Mesothelial cell of epicardium (in vitro differentiated cells): Measurements from ENCODE around the gene GNAZ. TPM values are rescaled to one million over a fixed set of nuclear protein-coding genes. Genes with fewer than 3 reads are reported as not detected.

Experiments
- DNase-seq, 2 experiments: peaks; one replicate each; pipeline ENCODE4 v3.0.0; 2021; ENCODE audit warnings: low spot score in 2 of 2; ENCODE audit not compliant: unreplicated experiment in 2 of 2
- H3K27ac Mint-ChIP-seq: 2 replicates; pipeline ENCODE4 v1.8.0; 2021; ENCODE audit warnings: mixed read lengths
- H3K27me3 Mint-ChIP-seq: 2 replicates; pipeline ENCODE4 v1.8.0; 2021; ENCODE audit warnings: low read depth, mixed read lengths
- H3K36me3 Mint-ChIP-seq: 2 replicates; pipeline ENCODE4 v1.8.0; 2021; ENCODE audit warnings: mixed read lengths
- H3K4me1 Mint-ChIP-seq: 2 replicates; pipeline ENCODE4 v1.8.0; 2021; ENCODE audit warnings: mixed read lengths
- H3K4me3 Mint-ChIP-seq: 2 replicates; pipeline ENCODE4 v1.8.0; 2021; ENCODE audit warnings: mild to moderate bottlenecking, moderate library complexity, mixed read lengths
- H3K9me3 Mint-ChIP-seq: 2 replicates; pipeline ENCODE4 v1.8.0; 2021; ENCODE audit warnings: mixed read lengths
- total RNA-seq: library from RNA; stranded (reverse); gene quantifications from 3 replicates; pipeline ENCODE4 v1.2.1, GENCODE V29; 2021
- TF ChIP-seq, protein P1 (sequence below): fragments of 200-600 bp; sonication (generic); IDR thresholded peaks from one replicate; pipeline ENCODE4 v1.5.0; 2021; ENCODE audit warnings: antibody characterized with exemption; ENCODE audit not compliant: unreplicated experiment

Gene GNAZ
- total RNA-seq, 1 donor from 2014 or later: 6.5 TPM

DNA sequence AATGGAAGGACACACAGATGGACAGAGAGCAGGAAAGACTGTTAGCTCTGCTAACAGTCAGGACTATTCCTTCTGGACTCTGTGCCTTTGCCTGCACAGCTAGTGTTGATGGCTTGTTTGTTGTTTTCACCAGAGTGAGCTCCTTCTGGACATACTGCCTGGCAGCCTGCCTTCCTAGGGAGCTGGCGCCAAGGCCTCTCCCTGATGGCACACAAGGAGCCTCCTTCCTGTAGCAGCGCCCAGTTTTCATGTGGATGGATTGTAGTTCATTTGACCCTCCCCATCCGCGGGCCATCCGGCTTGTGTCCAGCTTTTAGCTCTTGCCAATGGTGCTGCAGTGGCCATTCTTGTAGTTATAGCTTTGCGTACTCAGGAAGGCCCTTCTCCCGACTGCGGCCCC is 93.3 kb downstream of the GNAZ start:
- Mint-ChIP-seq H3K36me3 (no peaks in the 10 kb centered on the region), H3K9me3 (no peaks in the 10 kb centered on the region), H3K27me3 (no peaks in the 10 kb centered on the region), H3K4me3 (no peak overlapping the region), H3K4me1 (no peaks in the 10 kb centered on the region), H3K27ac (no peak overlapping the region)
- TF ChIP-seq, protein P1, sequence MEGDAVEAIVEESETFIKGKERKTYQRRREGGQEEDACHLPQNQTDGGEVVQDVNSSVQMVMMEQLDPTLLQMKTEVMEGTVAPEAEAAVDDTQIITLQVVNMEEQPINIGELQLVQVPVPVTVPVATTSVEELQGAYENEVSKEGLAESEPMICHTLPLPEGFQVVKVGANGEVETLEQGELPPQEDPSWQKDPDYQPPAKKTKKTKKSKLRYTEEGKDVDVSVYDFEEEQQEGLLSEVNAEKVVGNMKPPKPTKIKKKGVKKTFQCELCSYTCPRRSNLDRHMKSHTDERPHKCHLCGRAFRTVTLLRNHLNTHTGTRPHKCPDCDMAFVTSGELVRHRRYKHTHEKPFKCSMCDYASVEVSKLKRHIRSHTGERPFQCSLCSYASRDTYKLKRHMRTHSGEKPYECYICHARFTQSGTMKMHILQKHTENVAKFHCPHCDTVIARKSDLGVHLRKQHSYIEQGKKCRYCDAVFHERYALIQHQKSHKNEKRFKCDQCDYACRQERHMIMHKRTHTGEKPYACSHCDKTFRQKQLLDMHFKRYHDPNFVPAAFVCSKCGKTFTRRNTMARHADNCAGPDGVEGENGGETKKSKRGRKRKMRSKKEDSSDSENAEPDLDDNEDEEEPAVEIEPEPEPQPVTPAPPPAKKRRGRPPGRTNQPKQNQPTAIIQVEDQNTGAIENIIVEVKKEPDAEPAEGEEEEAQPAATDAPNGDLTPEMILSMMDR: no peak
- no peak for DNase-seq

GRCh38 chr22:23164091-23164490 is 93.8 kb downstream of the GNAZ start:
- Mint-ChIP-seq H3K27me3 (no peaks in the 10 kb centered on the region), H3K9me3 (no peaks in the 10 kb centered on the region), H3K4me1 (no peaks in the 10 kb centered on the region), H3K36me3 (no peaks in the 10 kb centered on the region), H3K27ac (no peak overlapping the region), H3K4me3 (no peak overlapping the region)
- no peak for DNase-seq
- TF ChIP-seq, protein P1: no peak

DNA sequence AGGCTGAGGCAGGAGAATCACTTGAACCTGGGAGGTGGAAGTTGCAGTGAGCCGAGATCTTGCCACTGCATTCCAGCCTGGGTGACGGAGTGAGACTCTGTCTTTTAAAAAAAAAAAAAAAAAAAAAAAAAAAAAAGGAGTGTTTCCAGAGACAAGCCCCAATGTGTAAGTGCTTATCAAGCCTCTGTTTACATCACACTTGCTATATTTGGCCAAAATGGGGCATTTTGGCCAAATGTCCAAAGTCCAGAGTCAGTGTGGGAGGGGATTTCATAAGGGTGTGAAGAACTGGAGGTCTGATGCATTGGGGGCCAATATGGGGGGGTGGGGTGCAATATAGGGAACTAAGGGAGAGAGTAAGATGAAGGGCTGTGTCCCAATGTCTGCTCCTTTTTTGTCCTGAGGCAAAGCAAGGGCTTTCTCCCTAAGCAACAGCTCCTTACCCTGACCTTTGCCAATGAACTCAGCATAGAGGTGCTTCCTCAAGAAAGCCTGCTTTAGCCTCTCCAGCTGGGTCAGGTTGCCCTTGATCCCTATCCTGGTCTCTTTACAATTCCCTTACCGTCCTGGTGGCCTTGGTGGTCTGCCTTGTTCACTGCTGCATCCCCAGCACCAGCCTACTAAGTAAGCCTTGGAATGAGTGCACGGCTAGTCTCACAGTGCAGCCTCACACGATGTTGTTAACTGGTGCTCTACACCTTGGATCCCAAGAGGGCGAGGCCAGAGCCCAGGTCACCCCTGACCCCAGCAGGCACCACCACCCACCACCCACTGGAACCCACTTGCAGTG is 95.9 kb downstream of the GNAZ start:
- no peaks in the 10 kb centered on the region for H3K36me3 Mint-ChIP-seq
- H3K4me3 Mint-ChIP-seq: no peak overlapping the region
- TF ChIP-seq, protein P1: no peak
- DNase-seq: no peak
- H3K4me1 Mint-ChIP-seq: no peaks in the 10 kb centered on the region
- H3K27me3 Mint-ChIP-seq: no peaks in the 10 kb centered on the region
- no peaks in the 10 kb centered on the region for H3K9me3 Mint-ChIP-seq
- H3K27ac Mint-ChIP-seq: no peak overlapping the region

DNA sequence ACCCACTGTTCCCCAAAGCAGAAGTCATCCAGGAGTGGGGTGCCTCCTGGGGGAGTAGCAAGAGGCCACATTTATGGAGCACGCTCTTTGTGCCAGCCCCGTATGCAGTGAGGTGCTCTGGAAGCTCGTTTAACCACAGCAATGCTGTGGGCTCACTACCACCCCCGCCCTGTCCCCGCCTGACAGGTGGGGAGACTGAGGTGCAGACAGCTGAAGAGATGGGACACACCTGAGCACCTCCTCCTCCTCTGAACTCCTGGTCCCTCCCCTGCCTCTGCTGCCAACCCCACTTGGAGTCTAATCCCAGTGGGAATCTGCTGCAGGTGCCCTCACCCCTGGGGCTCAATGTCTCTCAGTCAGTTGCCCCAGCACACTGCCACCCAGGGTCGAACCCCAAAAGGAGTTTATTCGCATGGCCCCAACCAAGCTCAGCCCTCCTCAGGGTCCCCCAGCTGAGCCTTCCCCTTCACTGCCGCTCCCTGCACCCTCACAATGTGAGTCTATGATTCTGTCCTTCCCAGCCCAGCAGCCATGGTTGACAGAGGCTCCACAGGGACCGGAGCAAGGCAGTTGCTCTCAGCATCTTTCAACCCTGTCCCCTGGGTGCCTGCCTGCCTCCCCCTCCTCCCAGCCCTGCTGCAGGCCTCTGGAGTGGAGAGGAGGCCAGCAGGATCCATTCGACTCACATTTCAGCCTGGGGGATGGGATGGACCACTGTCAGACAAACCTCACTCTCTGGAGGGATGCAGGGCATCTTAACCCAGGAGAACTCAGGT is 96.7 kb downstream of the GNAZ start:
- H3K36me3 Mint-ChIP-seq: no peaks in the 10 kb centered on the region
- no peaks in the 10 kb centered on the region for H3K9me3 Mint-ChIP-seq
- H3K4me1 Mint-ChIP-seq: no peaks in the 10 kb centered on the region
- H3K27ac Mint-ChIP-seq: no peak overlapping the region
- H3K27me3 Mint-ChIP-seq: no peaks in the 10 kb centered on the region
- no peak for DNase-seq
- no peak overlapping the region for H3K4me3 Mint-ChIP-seq
- TF ChIP-seq, protein P1: no peak

DNA sequence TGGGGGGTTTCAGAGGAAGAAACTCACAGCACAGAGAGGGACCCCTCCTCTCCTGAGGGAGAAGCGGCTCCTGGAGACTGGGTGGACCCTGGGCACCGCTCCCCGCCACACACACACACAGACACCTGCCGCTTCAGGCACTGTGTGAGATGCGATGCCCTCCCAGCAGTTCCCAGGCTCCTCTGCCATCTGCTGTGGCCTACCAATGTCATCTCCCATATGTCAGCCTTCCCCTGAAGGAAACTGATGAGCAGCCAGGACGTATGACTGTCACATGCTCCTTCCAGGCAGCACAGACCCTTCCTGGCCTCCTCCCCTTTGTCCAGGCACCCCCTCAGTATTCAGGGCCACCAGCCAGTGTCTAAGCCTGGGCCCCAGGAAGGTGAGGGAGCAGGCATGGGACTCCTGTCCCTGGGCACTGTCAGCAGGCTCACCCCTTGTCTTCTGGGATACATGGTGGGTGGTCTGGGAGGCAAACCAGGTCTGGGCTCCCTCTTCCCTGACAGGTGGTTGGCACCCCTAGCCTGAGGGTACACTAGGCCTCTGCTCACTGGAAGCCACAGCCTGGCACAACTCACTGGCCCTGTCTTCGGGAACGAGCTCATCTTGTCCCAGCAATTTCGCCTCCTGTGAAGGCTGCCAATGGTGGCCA is 98.2 kb downstream of the GNAZ start:
- Mint-ChIP-seq H3K9me3 (no peaks in the 10 kb centered on the region), H3K36me3 (no peaks in the 10 kb centered on the region), H3K4me3 (no peak overlapping the region), H3K27me3 (no peaks in the 10 kb centered on the region), H3K4me1 (no peaks in the 10 kb centered on the region), H3K27ac (no peak overlapping the region)
- TF ChIP-seq, protein P1: no peak
- no peak for DNase-seq
